ENCODE measurements around the gene CLEC5A.

DNA sequence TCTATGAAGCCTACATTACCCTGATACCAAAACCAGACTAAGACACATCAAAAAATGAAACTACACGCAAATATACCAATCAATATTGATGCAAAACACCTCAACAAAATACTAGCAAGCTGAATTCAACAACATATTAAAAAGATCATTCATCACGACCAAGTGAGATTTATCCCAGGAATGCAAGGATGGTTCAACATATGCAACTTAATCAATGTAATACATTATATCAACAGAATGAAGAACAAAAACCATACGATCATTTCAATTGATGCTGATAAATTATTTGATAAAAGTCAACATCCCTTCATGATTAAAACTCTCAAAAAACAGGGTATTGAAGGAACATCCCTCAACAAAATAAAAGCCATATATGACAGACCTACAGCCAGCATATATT is 5.7 kb downstream of the CLEC5A start:
- no peak for TF ChIP-seq POLR2A (IDR thresholded peaks at IDR 0.05)
- TF ChIP-seq, protein P1, sequence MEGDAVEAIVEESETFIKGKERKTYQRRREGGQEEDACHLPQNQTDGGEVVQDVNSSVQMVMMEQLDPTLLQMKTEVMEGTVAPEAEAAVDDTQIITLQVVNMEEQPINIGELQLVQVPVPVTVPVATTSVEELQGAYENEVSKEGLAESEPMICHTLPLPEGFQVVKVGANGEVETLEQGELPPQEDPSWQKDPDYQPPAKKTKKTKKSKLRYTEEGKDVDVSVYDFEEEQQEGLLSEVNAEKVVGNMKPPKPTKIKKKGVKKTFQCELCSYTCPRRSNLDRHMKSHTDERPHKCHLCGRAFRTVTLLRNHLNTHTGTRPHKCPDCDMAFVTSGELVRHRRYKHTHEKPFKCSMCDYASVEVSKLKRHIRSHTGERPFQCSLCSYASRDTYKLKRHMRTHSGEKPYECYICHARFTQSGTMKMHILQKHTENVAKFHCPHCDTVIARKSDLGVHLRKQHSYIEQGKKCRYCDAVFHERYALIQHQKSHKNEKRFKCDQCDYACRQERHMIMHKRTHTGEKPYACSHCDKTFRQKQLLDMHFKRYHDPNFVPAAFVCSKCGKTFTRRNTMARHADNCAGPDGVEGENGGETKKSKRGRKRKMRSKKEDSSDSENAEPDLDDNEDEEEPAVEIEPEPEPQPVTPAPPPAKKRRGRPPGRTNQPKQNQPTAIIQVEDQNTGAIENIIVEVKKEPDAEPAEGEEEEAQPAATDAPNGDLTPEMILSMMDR (IDR thresholded peaks at IDR 0.05) = no peak

All from adrenal gland (tissue), 5 donors.